Sigmoid colon (tissue), 7 donors: ENCODE data around the gene FTCD. TPM values are rescaled to one million over a fixed set of nuclear protein-coding genes. Genes with fewer than 3 reads are reported as not detected.
"Not testable (repeated sequence)": the region's sequence is repeated elsewhere in the genome, so short reads cannot be mapped to it uniquely, and the experiment has no call there.

Experiments used
- DNase-seq: peaks from one replicate; pipeline ENCODE4 v3.0.0-alpha.2; 2019
- H3K27ac ChIP-seq, 4 donors: fragments of 200-600 bp; sonication (generic); one replicate each; pipeline ENCODE4 v1.5.1; 2016 to 2019; ENCODE audit warnings: mild to moderate bottlenecking in 1 of 4
- H3K27me3 ChIP-seq, 3 donors: fragments of 200-600 bp; sonication (generic); one replicate each; pipeline ENCODE4 v1.5.1; 2019; ENCODE audit warnings: mild to moderate bottlenecking in 1 of 3
- H3K36me3 ChIP-seq, 4 donors: fragments of 200-600 bp; sonication (generic); one replicate each; pipeline ENCODE4 v1.5.1; 2016 to 2019
- H3K4me1 ChIP-seq, 4 donors: fragments of 200-600 bp; sonication (generic); one replicate each; pipeline ENCODE4 v1.5.1; 2017 to 2019
- H3K4me3 ChIP-seq, 4 donors: fragments of 200-600 bp; sonication (generic); one replicate each; pipeline ENCODE4 v1.5.1; 2017 to 2019; ENCODE audit warnings: mild to moderate bottlenecking in 2 of 4, moderate library complexity in 1 of 4
- H3K9me3 ChIP-seq, 4 donors: fragments of 200-600 bp in 3 of 4; sonication (generic) in 3 of 4; one replicate each; pipeline versions ENCODE4 v1.5.1 to v1.6.1; 2013 to 2019
- EP300 ChIP-seq, 4 donors: sonication (generic); formaldehyde crosslinking; IDR thresholded peaks; one replicate each; pipeline ENCODE4 v1.6.1; 2017; ENCODE audit warnings: antibody characterized with exemption in 4 of 4
- POLR2A ChIP-seq, 2 donors: fragments of 450-650 bp; IDR thresholded peaks; one replicate each; pipeline ENCODE4 v1.6.1; 2016; ENCODE audit warnings: antibody characterized with exemption in 2 of 2, mild to moderate bottlenecking in 2 of 2, moderate library complexity in 2 of 2
- POLR2AphosphoS5 ChIP-seq, 4 donors: sonication (generic); formaldehyde crosslinking; IDR thresholded peaks; one replicate each; pipeline ENCODE4 v1.6.1; 2017; ENCODE audit warnings: antibody characterized with exemption in 4 of 4
- WGBS, 2 donors: extraction: QIAGEN DNeasy Blood & Tissue Kit; methylation state at CpG; one replicate each; pipeline ENCODE4 v1.1.7; 2013; 5-methylcytosine and 5-hydroxymethylcytosine counted together
- intact Hi-C: fragments of 100-400 bp; cut with DNase I; formaldehyde crosslinking; loops from one replicate; pipeline ENCODE4 v1.15.1; 2023
- polyA plus RNA-seq, 3 donors: library from polyadenylated mRNA; stranded (reverse); fragments of 200-250 nt; gene quantifications; one replicate each; pipeline ENCODE4 v1.2.3, GENCODE V29; 2013
- total RNA-seq, 4 donors: library from RNA; depleted of rRNA; stranded (reverse); fragments of >200 nt; gene quantifications; one replicate each; pipeline ENCODE4 v1.1.0, GENCODE V29; 2016
- TF ChIP-seq, protein P1 (sequence below), 4 experiments: fragments of 450-650 bp in 3 of 4; fragments of 200-600 bp in 1 of 4; IDR thresholded peaks; one replicate each; pipeline ENCODE4 v1.5.1; 2016 to 2019; ENCODE audit warnings: antibody characterized with exemption in 4 of 4, mild to moderate bottlenecking in 3 of 4, moderate library complexity in 2 of 4
- donor health status: healthy with polysubstance abuse.
- donor health status: Bipolar disorder and iron deficiency.
- donor health status: healthy.

The FTCD gene
- total and polyA plus RNA-seq, 7 donors: 0.20 to 1.4 TPM; not detected in 5

DNA sequence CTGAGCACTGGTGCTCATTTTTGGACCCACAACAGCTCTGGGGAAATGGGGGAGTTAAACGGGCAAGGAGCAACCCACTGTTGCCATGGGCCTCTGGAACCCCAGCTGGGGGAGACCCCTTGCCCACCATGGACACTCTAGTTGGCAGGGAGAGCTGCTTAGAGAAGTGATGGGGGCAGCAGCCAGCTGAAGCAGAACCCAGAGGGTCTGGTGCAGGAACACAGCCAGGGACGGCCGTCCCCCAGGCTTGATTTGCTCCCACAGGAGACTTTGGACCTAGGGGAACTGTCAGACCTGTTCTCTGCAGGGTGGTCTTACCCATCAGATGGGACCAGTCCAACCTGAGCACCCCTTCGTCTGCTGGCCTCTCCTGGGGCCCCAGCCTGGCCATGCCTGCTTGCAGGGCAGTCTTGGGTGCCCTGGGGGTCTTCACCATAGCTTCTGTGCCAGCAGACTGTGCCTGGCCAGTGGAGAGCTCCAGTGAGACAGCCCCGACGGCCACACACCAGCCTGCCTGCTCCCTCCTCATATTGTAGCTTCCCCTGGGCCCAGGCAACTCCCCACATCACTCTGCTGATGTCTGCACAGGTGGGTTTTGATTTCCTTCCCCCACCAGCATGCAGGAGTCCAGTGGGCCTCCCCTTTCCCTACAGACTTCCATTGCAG is 17.6 kb upstream of the FTCD start:
- H3K4me3 ChIP-seq: no peak overlapping the region
- WGBS, 2 donors: 85 to 94% methylated on average over 6 of the region's 6 CpGs
- no peaks in the 10 kb centered on the region for H3K36me3 ChIP-seq
- peaks cover 0 to 6% (median 0%) of the 10 kb centered on the region in 4 donors for H3K9me3 ChIP-seq
- no peak overlapping the region for H3K27ac ChIP-seq
- peak; percentile 19 for DNase-seq
- no peak for TF ChIP-seq POLR2AphosphoS5 (IDR thresholded peaks at IDR 0.05)
- TF ChIP-seq POLR2A (IDR thresholded peaks at IDR 0.05): no peak
- TF ChIP-seq EP300 (IDR thresholded peaks at IDR 0.05): no peak
- TF ChIP-seq, protein P1, sequence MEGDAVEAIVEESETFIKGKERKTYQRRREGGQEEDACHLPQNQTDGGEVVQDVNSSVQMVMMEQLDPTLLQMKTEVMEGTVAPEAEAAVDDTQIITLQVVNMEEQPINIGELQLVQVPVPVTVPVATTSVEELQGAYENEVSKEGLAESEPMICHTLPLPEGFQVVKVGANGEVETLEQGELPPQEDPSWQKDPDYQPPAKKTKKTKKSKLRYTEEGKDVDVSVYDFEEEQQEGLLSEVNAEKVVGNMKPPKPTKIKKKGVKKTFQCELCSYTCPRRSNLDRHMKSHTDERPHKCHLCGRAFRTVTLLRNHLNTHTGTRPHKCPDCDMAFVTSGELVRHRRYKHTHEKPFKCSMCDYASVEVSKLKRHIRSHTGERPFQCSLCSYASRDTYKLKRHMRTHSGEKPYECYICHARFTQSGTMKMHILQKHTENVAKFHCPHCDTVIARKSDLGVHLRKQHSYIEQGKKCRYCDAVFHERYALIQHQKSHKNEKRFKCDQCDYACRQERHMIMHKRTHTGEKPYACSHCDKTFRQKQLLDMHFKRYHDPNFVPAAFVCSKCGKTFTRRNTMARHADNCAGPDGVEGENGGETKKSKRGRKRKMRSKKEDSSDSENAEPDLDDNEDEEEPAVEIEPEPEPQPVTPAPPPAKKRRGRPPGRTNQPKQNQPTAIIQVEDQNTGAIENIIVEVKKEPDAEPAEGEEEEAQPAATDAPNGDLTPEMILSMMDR (IDR thresholded peaks at IDR 0.05): no peak
- no peaks in the 10 kb centered on the region for H3K27me3 ChIP-seq
- H3K4me1 ChIP-seq: no peaks in the 10 kb centered on the region
- intact Hi-C loops: no loop called here

DNA sequence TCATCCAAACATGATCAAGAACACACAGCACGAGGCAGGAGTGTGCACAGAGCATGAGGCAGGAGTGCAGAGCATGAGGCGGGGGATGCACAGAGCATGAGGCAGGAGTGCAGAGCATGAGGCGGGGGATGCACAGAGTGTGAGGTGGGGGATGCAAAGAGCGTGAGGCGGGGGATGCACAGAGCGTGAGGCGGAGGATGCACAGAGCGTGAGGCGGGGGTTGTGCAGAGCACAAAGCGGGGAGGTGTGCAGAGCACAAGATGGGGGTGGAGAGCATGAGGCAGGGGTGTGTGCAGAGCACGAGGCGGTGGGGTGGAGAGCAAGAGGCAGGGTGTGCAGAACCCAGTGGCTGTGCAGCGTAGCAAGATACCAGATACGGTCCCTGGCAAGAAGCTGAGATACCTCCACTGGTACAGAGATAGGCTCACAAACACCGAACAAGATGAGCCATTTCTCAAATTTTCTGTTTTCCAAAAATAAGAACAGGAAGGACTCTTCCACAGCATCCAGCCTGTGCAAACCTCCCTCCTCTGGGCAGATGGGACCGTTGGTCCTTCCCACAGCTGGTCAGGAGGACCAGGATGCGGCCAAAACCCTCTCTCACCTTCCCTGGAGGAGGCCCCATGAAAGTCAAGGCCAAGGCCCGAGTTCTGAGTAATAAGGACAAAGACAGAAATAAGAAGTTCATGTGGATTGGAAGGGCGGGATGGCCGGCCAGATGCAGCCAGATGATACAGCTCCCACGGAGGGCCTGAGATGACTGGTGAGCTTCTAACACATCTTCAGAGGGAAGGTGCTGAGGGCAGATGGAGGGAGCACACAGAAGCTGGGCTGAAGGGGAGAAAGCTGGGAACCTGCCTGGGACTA is 16.9 kb upstream of the FTCD start:
- no peak overlapping the region for H3K27ac ChIP-seq
- peak; percentile 37 for DNase-seq
- no peaks in the 10 kb centered on the region for H3K27me3 ChIP-seq
- no peaks in the 10 kb centered on the region for H3K36me3 ChIP-seq
- 88 to 91% methylated on average over 21 of the region's 21 CpGs for WGBS, 2 donors
- no peaks in the 10 kb centered on the region for H3K4me1 ChIP-seq
- TF ChIP-seq POLR2AphosphoS5 (IDR thresholded peaks at IDR 0.05): no peak
- TF ChIP-seq, protein P1 (IDR thresholded peaks at IDR 0.05): no peak
- no peak for TF ChIP-seq POLR2A (IDR thresholded peaks at IDR 0.05)
- TF ChIP-seq EP300 (IDR thresholded peaks at IDR 0.05): no peak
- intact Hi-C loops: no loop called here
- no peak overlapping the region for H3K4me3 ChIP-seq
- peaks cover 0 to 6% (median 0%) of the 10 kb centered on the region in 4 donors for H3K9me3 ChIP-seq

DNA sequence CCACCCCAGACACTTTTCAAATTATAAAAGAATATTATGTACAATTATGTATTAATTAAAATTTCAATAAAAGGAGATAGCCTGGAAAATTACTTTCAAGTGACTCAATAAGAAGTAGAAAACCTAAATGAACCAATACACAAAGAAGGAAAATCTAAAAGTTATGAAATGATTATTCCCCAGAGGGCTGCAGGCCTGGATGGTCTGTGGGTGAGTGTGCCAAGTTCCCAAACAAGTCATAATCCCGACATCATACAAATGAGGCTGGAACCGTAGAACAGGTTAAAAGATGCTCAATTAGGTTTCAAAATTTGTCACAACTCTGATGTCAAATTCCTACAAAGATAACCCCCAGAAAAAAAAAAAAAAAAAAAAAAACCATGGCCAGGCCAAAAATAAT is 16.2 kb upstream of the FTCD start:
- no peaks in the 10 kb centered on the region for H3K36me3 ChIP-seq
- 45 to 50% methylated on average over 2 of the region's 2 CpGs for WGBS, 2 donors
- no peak overlapping the region for H3K4me3 ChIP-seq
- TF ChIP-seq EP300 (IDR thresholded peaks at IDR 0.05) (no peak), POLR2AphosphoS5 (IDR thresholded peaks at IDR 0.05) (no peak), POLR2A (IDR thresholded peaks at IDR 0.05) (no peak)
- TF ChIP-seq, protein P1 (IDR thresholded peaks at IDR 0.05): no peak
- peak; percentile 42 for DNase-seq
- H3K9me3 ChIP-seq: peaks cover 0 to 3% (median 0%) of the 10 kb centered on the region in 4 donors
- H3K27me3 ChIP-seq: no peaks in the 10 kb centered on the region
- intact Hi-C loops: no loop called here
- H3K27ac ChIP-seq: no peak overlapping the region
- no peaks in the 10 kb centered on the region for H3K4me1 ChIP-seq

DNA sequence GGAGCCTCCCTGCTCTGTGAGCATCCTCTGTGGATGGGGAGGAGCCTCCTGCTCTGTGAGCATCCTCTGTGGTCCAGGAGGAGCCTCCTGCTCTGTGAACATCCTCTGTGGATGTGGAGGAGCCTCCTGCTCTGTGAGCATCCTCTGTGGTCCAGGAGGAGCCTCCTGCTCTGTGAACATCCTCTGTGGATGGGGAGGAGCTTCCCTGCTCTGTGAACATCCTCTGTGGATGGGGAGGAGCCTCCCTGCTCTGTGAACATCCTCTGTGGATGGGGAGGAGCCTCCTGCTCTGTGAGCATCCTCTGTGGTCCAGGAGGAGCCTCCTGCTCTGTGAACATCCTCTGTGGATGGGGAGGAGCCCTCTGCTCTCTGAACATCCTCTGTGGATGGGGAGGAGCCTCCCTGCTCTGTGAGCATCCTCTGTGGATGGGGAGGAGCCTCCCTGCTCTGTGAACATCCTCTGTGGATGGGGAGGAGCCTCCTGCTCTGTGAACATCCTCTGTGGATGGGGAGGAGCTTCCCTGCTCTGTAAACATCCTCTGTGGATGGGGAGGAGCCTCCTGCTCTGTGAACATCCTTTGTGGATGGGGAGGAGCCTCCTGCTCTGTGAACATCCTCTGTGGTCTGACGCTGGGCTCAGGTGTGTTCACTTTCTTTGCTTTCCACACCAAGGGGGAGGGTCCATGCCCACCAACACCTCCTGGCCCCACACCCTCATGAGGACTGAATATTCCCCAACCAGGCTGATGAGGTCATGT is 15.2 kb upstream of the FTCD start:
- DNase-seq, H3K9me3 ChIP-seq, H3K4me1 ChIP-seq, H3K36me3 ChIP-seq, intact Hi-C loops, H3K4me3 ChIP-seq, H3K27ac ChIP-seq, H3K27me3 ChIP-seq: not testable (repeated sequence)
- 75 to 89% methylated on average over 1 of the region's 1 CpG for WGBS, 2 donors
